Vagina (tissue), 2 donors: ENCODE measurements around the gene PBLD. TPM values are rescaled to one million over a fixed set of nuclear protein-coding genes. Genes with fewer than 3 reads are reported as not detected.

Experiments used
- DNase-seq, 2 donors: peaks; one replicate each; pipeline ENCODE4 v3.0.0-alpha.2; 2017; ENCODE audit errors: extremely low spot score in 2 of 2
- H3K27ac ChIP-seq: fragments of 200-600 bp; sonication (generic); one replicate; pipeline ENCODE4 v1.5.1; 2019
- H3K27me3 ChIP-seq: fragments of 200-600 bp; sonication (generic); one replicate; pipeline ENCODE4 v1.5.1; 2019
- H3K36me3 ChIP-seq, 2 donors: fragments of 200-600 bp; sonication (generic); one replicate each; pipeline ENCODE4 v1.5.1; 2017 to 2019
- H3K4me1 ChIP-seq: fragments of 200-600 bp; sonication (generic); one replicate; pipeline ENCODE4 v1.5.1; 2019
- H3K4me3 ChIP-seq, 2 donors: fragments of 200-600 bp; sonication (generic); 1 replicate in 1 of 2; 2 replicates in 1 of 2; pipeline ENCODE4 v1.5.1; 2016 to 2019
- H3K9me3 ChIP-seq: fragments of 200-600 bp; sonication (generic); one replicate; pipeline ENCODE4 v1.5.1; 2019
- CTCF ChIP-seq, 3 experiments: fragments of 450-650 bp in 2 of 3; fragments of 200-600 bp in 1 of 3; sonication (generic) in 1 of 3; IDR thresholded peaks; one replicate each; pipeline ENCODE4 v1.5.1; 2017 to 2019; ENCODE audit warnings: antibody characterized with exemption in 3 of 3, mild to moderate bottlenecking in 2 of 3, moderate library complexity in 2 of 3
- POLR2A ChIP-seq, 2 donors: fragments of 450-650 bp; IDR thresholded peaks; one replicate each; pipeline ENCODE4 v1.6.1; 2017; ENCODE audit warnings: antibody characterized with exemption in 2 of 2, mild to moderate bottlenecking in 2 of 2, moderate library complexity in 2 of 2
- POLR2AphosphoS5 ChIP-seq, 2 donors: sonication (generic); formaldehyde crosslinking; IDR thresholded peaks; one replicate each; pipeline ENCODE4 v1.9.0; 2017; ENCODE audit warnings: antibody characterized with exemption in 2 of 2, mild to moderate bottlenecking in 2 of 2, low read depth in 1 of 2; ENCODE audit not compliant: insufficient read depth in 1 of 2
- intact Hi-C: fragments of 100-400 bp; cut with DNase I; formaldehyde crosslinking; loops from one replicate; pipeline ENCODE4 v1.15.1; 2023
- total RNA-seq: library from RNA; depleted of rRNA; stranded (reverse); fragments of >200 nt; gene quantifications from one replicate; pipeline ENCODE4 v1.2.3, GENCODE V29; 2016

The PBLD gene
- total RNA-seq, 1 donor from 2014 or later: 1.2 TPM

- intact Hi-C loops: no loop called here
- DNase-seq: no peak
Observed at GRCh38 chr10:68261132-68261856, 71.4 kb downstream of the PBLD start.

GRCh38 chr10:68253346-68253745 is 79.4 kb downstream of the PBLD start:
- TF ChIP-seq POLR2A (IDR thresholded peaks at IDR 0.05) (no peak), CTCF (IDR thresholded peaks at IDR 0.05) (no peak), POLR2AphosphoS5 (IDR thresholded peaks at IDR 0.05; ENCODE audit: insufficient read depth in 1 of 2, low read depth in 1 of 2) (no peak)
- H3K27ac ChIP-seq: no peak overlapping the region
- no peak for DNase-seq
- H3K9me3 ChIP-seq: no peaks in the 10 kb centered on the region
- H3K4me1 ChIP-seq: no peaks in the 10 kb centered on the region
- H3K4me3 ChIP-seq: no peak overlapping the region
- no peaks in the 10 kb centered on the region for H3K27me3 ChIP-seq
- intact Hi-C loops: no loop called here
- no peaks in the 10 kb centered on the region for H3K36me3 ChIP-seq

More at GRCh38 chr10:68261132-68261856, 71.4 kb downstream of the PBLD start:
- TF ChIP-seq POLR2A (IDR thresholded peaks at IDR 0.05): no peak
- no peak for TF ChIP-seq POLR2AphosphoS5 (IDR thresholded peaks at IDR 0.05; ENCODE audit: insufficient read depth in 1 of 2, low read depth in 1 of 2)
- no peak for TF ChIP-seq CTCF (IDR thresholded peaks at IDR 0.05)
- Histone ChIP-seq H3K36me3 (no peaks in the 10 kb centered on the region), H3K27me3 (no peaks in the 10 kb centered on the region), H3K4me1 (no peaks in the 10 kb centered on the region), H3K9me3 (no peaks in the 10 kb centered on the region), H3K27ac (no peak overlapping the region), H3K4me3 (no peak overlapping the region)

GRCh38 chr10:68251625-68252495 is 80.9 kb downstream of the PBLD start:
- Histone ChIP-seq H3K27me3 (no peaks in the 10 kb centered on the region), H3K4me1 (no peaks in the 10 kb centered on the region), H3K36me3 (no peaks in the 10 kb centered on the region), H3K27ac (no peak overlapping the region), H3K9me3 (no peaks in the 10 kb centered on the region), H3K4me3 (no peak overlapping the region)
- intact Hi-C loops: no loop called here
- no peak for DNase-seq
- TF ChIP-seq CTCF (IDR thresholded peaks at IDR 0.05): no peak
- no peak for TF ChIP-seq POLR2A (IDR thresholded peaks at IDR 0.05)
- TF ChIP-seq POLR2AphosphoS5 (IDR thresholded peaks at IDR 0.05; ENCODE audit: insufficient read depth in 1 of 2, low read depth in 1 of 2): no peak

- Histone ChIP-seq H3K27ac (no peak overlapping the region), H3K4me3 (no peak overlapping the region), H3K36me3 (no peaks in the 10 kb centered on the region), H3K4me1 (no peaks in the 10 kb centered on the region), H3K27me3 (no peaks in the 10 kb centered on the region), H3K9me3 (no peaks in the 10 kb centered on the region)
- no peak for DNase-seq
- TF ChIP-seq POLR2A (IDR thresholded peaks at IDR 0.05): no peak
- intact Hi-C loops: no loop called here
Observed at GRCh38 chr10:68251151-68251550, 81.6 kb downstream of the PBLD start.

- Histone ChIP-seq H3K27me3 (no peaks in the 10 kb centered on the region), H3K4me1 (no peaks in the 10 kb centered on the region), H3K9me3 (no peaks in the 10 kb centered on the region), H3K4me3 (no peak overlapping the region), H3K36me3 (no peaks in the 10 kb centered on the region), H3K27ac (no peak overlapping the region)
- TF ChIP-seq POLR2AphosphoS5 (IDR thresholded peaks at IDR 0.05; ENCODE audit: insufficient read depth in 1 of 2, low read depth in 1 of 2) (no peak), POLR2A (IDR thresholded peaks at IDR 0.05) (no peak), CTCF (IDR thresholded peaks at IDR 0.05) (no peak)
- intact Hi-C loops: no loop called here
- DNase-seq: no peak
Observed at GRCh38 chr10:68249297-68249696, 83.4 kb downstream of the PBLD start.
